HFF-Myc (cell line): ENCODE measurements around the gene SMIM20.

Experiments
- DNase-seq: peaks from one replicate; pipeline ENCODE4 v3.0.0-alpha.2; 2011; ENCODE audit warnings: low read depth; ENCODE audit errors: extremely low read depth
- H3K4me3 ChIP-seq: replicated peaks from 2 replicates; pipeline ENCODE4 v1.5.1; 2011; ENCODE audit warnings: low read depth, mild to moderate bottlenecking, control low read depth, low read length
- CTCF ChIP-seq: IDR thresholded peaks from 2 replicates; pipeline ENCODE4 v1.5.1; 2012; ENCODE audit warnings: mild to moderate bottlenecking, low read depth, low read length, control low read depth; ENCODE audit errors: missing control alignments

The SMIM20 gene

GRCh38 chr4:25892796-25893195 is 21.2 kb upstream of the SMIM20 start:
- H3K4me3 ChIP-seq: no peak overlapping the region
- no peak for TF ChIP-seq CTCF
- no peak for DNase-seq

- no peak overlapping the region for H3K4me3 ChIP-seq
- TF ChIP-seq CTCF: no peak
- DNase-seq: no peak
Observed at GRCh38 chr4:25896776-25897539, 17.1 kb upstream of the SMIM20 start.

GRCh38 chr4:25900310-25900709 is 13.7 kb upstream of the SMIM20 start:
- no peak overlapping the region for H3K4me3 ChIP-seq
- TF ChIP-seq CTCF: no peak
- no peak for DNase-seq

- H3K4me3 ChIP-seq: no peak overlapping the region
- DNase-seq: no peak
- no peak for TF ChIP-seq CTCF
Observed at GRCh38 chr4:25901030-25901430, 13.0 kb upstream of the SMIM20 start.

- TF ChIP-seq CTCF: no peak
- no peak for DNase-seq
- H3K4me3 ChIP-seq: no peak overlapping the region
Observed at GRCh38 chr4:25903900-25904747, 9.9 kb upstream of the SMIM20 start.

- H3K4me3 ChIP-seq: no peak overlapping the region
- TF ChIP-seq CTCF: no peak
- DNase-seq: no peak
Observed at GRCh38 chr4:25904748-25905082, 9.3 kb upstream of the SMIM20 start.
